Measurements from ENCODE around the gene LILRA2.
"Not testable (repeated sequence)": the region's sequence is repeated elsewhere in the genome, so short reads cannot be mapped to it uniquely, and the experiment has no call there.

- TF ChIP-seq, protein P1, sequence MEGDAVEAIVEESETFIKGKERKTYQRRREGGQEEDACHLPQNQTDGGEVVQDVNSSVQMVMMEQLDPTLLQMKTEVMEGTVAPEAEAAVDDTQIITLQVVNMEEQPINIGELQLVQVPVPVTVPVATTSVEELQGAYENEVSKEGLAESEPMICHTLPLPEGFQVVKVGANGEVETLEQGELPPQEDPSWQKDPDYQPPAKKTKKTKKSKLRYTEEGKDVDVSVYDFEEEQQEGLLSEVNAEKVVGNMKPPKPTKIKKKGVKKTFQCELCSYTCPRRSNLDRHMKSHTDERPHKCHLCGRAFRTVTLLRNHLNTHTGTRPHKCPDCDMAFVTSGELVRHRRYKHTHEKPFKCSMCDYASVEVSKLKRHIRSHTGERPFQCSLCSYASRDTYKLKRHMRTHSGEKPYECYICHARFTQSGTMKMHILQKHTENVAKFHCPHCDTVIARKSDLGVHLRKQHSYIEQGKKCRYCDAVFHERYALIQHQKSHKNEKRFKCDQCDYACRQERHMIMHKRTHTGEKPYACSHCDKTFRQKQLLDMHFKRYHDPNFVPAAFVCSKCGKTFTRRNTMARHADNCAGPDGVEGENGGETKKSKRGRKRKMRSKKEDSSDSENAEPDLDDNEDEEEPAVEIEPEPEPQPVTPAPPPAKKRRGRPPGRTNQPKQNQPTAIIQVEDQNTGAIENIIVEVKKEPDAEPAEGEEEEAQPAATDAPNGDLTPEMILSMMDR (IDR thresholded peaks at IDR 0.05), result not testable (repeated sequence)
- TF ChIP-seq EP300 (IDR thresholded peaks at IDR 0.05), result not testable (repeated sequence)
Measured at GRCh38 chr19:54593445-54593844, 19.9 kb downstream of the LILRA2 start, which contains the start of gene LILRA1.

Data from tibial nerve (tissue), 4 donors.